HepG2 (cell line): Measurements from ENCODE around the gene ELP5. TPM values are rescaled to one million over a fixed set of nuclear protein-coding genes. Genes with fewer than 3 reads are reported as not detected.
A peak's percentile ranks its signal among the peaks of the same experiment; 100 is the strongest.

Experiments used
- ARID5B ChIP-seq: IDR thresholded peaks from 2 replicates; pipeline ENCODE4 v1.4.0; 2020; ENCODE audit warnings: mild to moderate bottlenecking, missing genetic modification reagents
- CENPX ChIP-seq: sonication (generic); formaldehyde crosslinking; IDR thresholded peaks from 2 replicates; pipeline ENCODE4 v1.9.0; 2021; ENCODE audit warnings: mild to moderate bottlenecking, missing genetic modification reagents, moderate library complexity
- CTCF ChIP-seq: sonication (generic); formaldehyde crosslinking; IDR thresholded peaks from 2 replicates; pipeline ENCODE4 v1.5.0; 2020; ENCODE audit warnings: mild to moderate bottlenecking, missing genetic modification reagents, moderate library complexity
- ETV5 ChIP-seq: IDR thresholded peaks from 2 replicates; pipeline ENCODE4 v1.6.1; 2018; ENCODE audit warnings: missing biosample characterization, missing genetic modification reagents, inconsistent platforms, borderline replicate concordance
- HCFC1 ChIP-seq: fragments of 150-350 bp; IDR thresholded peaks from 2 replicates; pipeline ENCODE4 v1.6.1; 2014; ENCODE audit warnings: low read depth, low read length
- LCORL ChIP-seq, 2 experiments: fragments of 450-650 bp in 1 of 2; sonication (generic) in 1 of 2; formaldehyde crosslinking in 1 of 2; IDR thresholded peaks; 2 replicates each; pipeline versions ENCODE4 v1.5.0 to v1.6.1; 2017 to 2020; ENCODE audit warnings: antibody characterized with exemption in 1 of 2, missing genetic modification reagents in 1 of 2
- MAFG ChIP-seq: sonication (generic); formaldehyde crosslinking; IDR thresholded peaks from 2 replicates; pipeline ENCODE4 v1.5.1; 2020; ENCODE audit warnings: mild to moderate bottlenecking, missing genetic modification reagents
- MED8 ChIP-seq: sonication (generic); formaldehyde crosslinking; IDR thresholded peaks from 2 replicates; pipeline ENCODE4 v1.8.1; 2023; ENCODE audit warnings: mild to moderate bottlenecking, missing genetic modification reagents; ENCODE audit not compliant: insufficient replicate concordance
- MEIS2 ChIP-seq: sonication (generic); formaldehyde crosslinking; IDR thresholded peaks from 2 replicates; pipeline ENCODE4 v1.9.0; 2021; ENCODE audit warnings: mild to moderate bottlenecking, missing genetic modification reagents
- RAD51 ChIP-seq: fragments of 450-650 bp; IDR thresholded peaks from 2 replicates; pipeline ENCODE4 v1.6.1; 2016; ENCODE audit warnings: borderline replicate concordance
- RFXAP ChIP-seq: sonication (generic); formaldehyde crosslinking; IDR thresholded peaks from 2 replicates; pipeline ENCODE4 v1.4.0; 2020; ENCODE audit warnings: missing genetic modification reagents, borderline replicate concordance
- SETDB1 ChIP-seq: sonication (generic); formaldehyde crosslinking; IDR thresholded peaks from 2 replicates; pipeline ENCODE4 v1.5.1; 2020; ENCODE audit warnings: missing genetic modification reagents, mild to moderate bottlenecking, borderline replicate concordance
- SNAPC2 ChIP-seq: sonication (generic); formaldehyde crosslinking; IDR thresholded peaks from 2 replicates; pipeline ENCODE4 v1.8.1; 2022; ENCODE audit warnings: mild to moderate bottlenecking, missing genetic modification reagents
- TCF7 ChIP-seq: sonication (generic); IDR thresholded peaks from 2 replicates; pipeline ENCODE4 v1.6.1; 2016; ENCODE audit warnings: antibody characterized with exemption, low read depth
- TEAD3 ChIP-seq: optimal IDR thresholded peaks from 2 replicates; pipeline ENCODE3; 2016; ENCODE audit warnings: borderline replicate concordance
- U2AF2 ChIP-seq: fragments of 200-400 bp; formaldehyde crosslinking; IDR thresholded peaks from 2 replicates; pipeline ENCODE4 v1.6.1; 2017; ENCODE audit warnings: low read depth, mild to moderate bottlenecking, low read length
- XBP1 ChIP-seq: sonication (generic); formaldehyde crosslinking; IDR thresholded peaks from 2 replicates; pipeline ENCODE4 v1.5.0; 2020; ENCODE audit warnings: missing genetic modification reagents
- ZIK1 ChIP-seq: sonication (generic); formaldehyde crosslinking; IDR thresholded peaks from 2 replicates; pipeline ENCODE4 v1.5.0; 2020; ENCODE audit warnings: mild to moderate bottlenecking, low read depth, missing genetic modification reagents, borderline replicate concordance
- ZMYM3 ChIP-seq: sonication (generic); formaldehyde crosslinking; IDR thresholded peaks from 2 replicates; pipeline ENCODE4 v1.5.1; 2020; ENCODE audit warnings: mild to moderate bottlenecking, missing genetic modification reagents
- ZNF136 ChIP-seq: sonication (generic); formaldehyde crosslinking; IDR thresholded peaks from 2 replicates; pipeline ENCODE4 v1.8.1; 2022; ENCODE audit warnings: low read depth, mild to moderate bottlenecking, moderate library complexity, missing genetic modification reagents
- ZNF232 ChIP-seq: sonication (generic); formaldehyde crosslinking; IDR thresholded peaks from 2 replicates; pipeline ENCODE4 v1.4.0; 2020; ENCODE audit warnings: missing genetic modification reagents, borderline replicate concordance
- ZNF615 ChIP-seq: sonication (generic); formaldehyde crosslinking; IDR thresholded peaks from 2 replicates; pipeline ENCODE4 v1.5.0; 2020; ENCODE audit warnings: mild to moderate bottlenecking, missing genetic modification reagents, borderline replicate concordance
- ZNF746 ChIP-seq: sonication (generic); formaldehyde crosslinking; IDR thresholded peaks from 2 replicates; pipeline ENCODE4 v1.8.0; 2022; ENCODE audit warnings: mild to moderate bottlenecking, missing genetic modification reagents
- ZNF788 ChIP-seq: sonication (generic); formaldehyde crosslinking; IDR thresholded peaks from 2 replicates; pipeline ENCODE4 v1.5.0; 2020; ENCODE audit warnings: mild to moderate bottlenecking, missing genetic modification reagents, borderline replicate concordance
- ZNF792 ChIP-seq: IDR thresholded peaks from 2 replicates; pipeline ENCODE4 v1.6.1; 2016
- ZNF879 ChIP-seq: sonication (generic); formaldehyde crosslinking; IDR thresholded peaks from 2 replicates; pipeline ENCODE4 v1.8.1; 2023; ENCODE audit warnings: missing genetic modification reagents
- polyA plus RNA-seq, 8 experiments: library from polyadenylated mRNA; depleted of rRNA in 3 of 8; stranded (reverse) in 7 of 8; unstranded in 1 of 8; fragments of >200 nt; fragmentation: Illumina TruSeq in 4 of 8; extraction: Trizol in 4 of 8; gene quantifications; 2 replicates each; pipeline versions ENCODE4 v1.2.1 to v1.2.3, GENCODE V29; 2011 to 2016; ENCODE audit warnings: low read depth in 4 of 8, missing spikeins in 1 of 8, mixed read lengths in 1 of 8; ENCODE audit not compliant: insufficient read depth in 1 of 8
- total RNA-seq, 5 experiments: library from RNA; depleted of rRNA; stranded (reverse); fragments of >200 nt; fragmentation: Illumina TruSeq; extraction: Trizol; gene quantifications; 2 replicates each; pipeline ENCODE4 v1.2.3, GENCODE V29; 2016; ENCODE audit warnings: low read depth in 1 of 5

ELP5 gene
- total and polyA plus RNA-seq, 2 of the 13 experiments (the other 11 are each of a cell fraction or from before 2014, with no cell fraction given) = 67.6 to 69.8 TPM

GRCh38 chr17:7241783-7242716 lies 10.0 kb upstream of the ELP5 start, which contains the start of gene GABARAP (continued):
- TF ChIP-seq RAD51 (no peak), U2AF2 (peak; percentile 71; the same call in 1 of the 2 replicates), TEAD3 (CRISPR knock-in tag) (no peak), ZNF746 (CRISPR knock-in tag) (0 out of 2 replicates have a peak, but pooled peaks have one; percentile 29), XBP1 (no peak), LCORL (IDR thresholded peaks at IDR 0.05) (no peak), LCORL (CRISPR knock-in tag; IDR thresholded peaks at IDR 0.05) (0 out of 2 replicates have a peak, but pooled peaks have one; percentile 48), ETV5 (no peak), ZNF879 (CRISPR knock-in tag) (no peak), MAFG (CRISPR knock-in tag) (no peak), ZNF136 (CRISPR knock-in tag) (no peak), ZIK1 (CRISPR knock-in tag) (no peak), RFXAP (CRISPR knock-in tag) (no peak; the same call in 1 of the 2 replicates), CTCF (CRISPR knock-in tag) (no peak; the same call in 1 of the 2 replicates), SNAPC2 (CRISPR knock-in tag) (no peak), TCF7 (peak; percentile 24; the same call in 1 of the 2 replicates), MED8 (CRISPR knock-in tag) (peak; percentile 39), SETDB1 (CRISPR knock-in tag) (no peak), CENPX (CRISPR knock-in tag) (no peak), ZNF615 (CRISPR knock-in tag) (no peak), ZNF232 (no peak), MEIS2 (CRISPR knock-in tag) (no peak; the same call in 1 of the 2 replicates), ZNF788 (peak; percentile 68; the same call in 1 of the 2 replicates), ZNF792 (CRISPR knock-in tag) (no peak), ZMYM3 (CRISPR knock-in tag) (no peak), ARID5B (CRISPR knock-in tag) (no peak), HCFC1 (no peak)
